Suprapubic skin (tissue), 4 donors: ENCODE measurements around the gene AQP12A. TPM values are rescaled to one million over a fixed set of nuclear protein-coding genes. Genes with fewer than 3 reads are reported as not detected.
"Not testable (repeated sequence)": the region's sequence is repeated elsewhere in the genome, so short reads cannot be mapped to it uniquely, and the experiment has no call there.

Experiments
- DNase-seq, 2 donors: peaks; one replicate each; pipeline ENCODE4 v3.0.0-alpha.2; 2019; ENCODE audit warnings: low spot score in 2 of 2
- H3K27ac ChIP-seq: fragments of 200-600 bp; sonication (generic); one replicate; pipeline ENCODE4 v1.5.1; 2019
- H3K27me3 ChIP-seq: fragments of 200-600 bp; sonication (generic); one replicate; pipeline ENCODE4 v1.5.1; 2019
- H3K36me3 ChIP-seq: fragments of 200-600 bp; sonication (generic); one replicate; pipeline ENCODE4 v1.5.1; 2019
- H3K4me1 ChIP-seq: fragments of 200-600 bp; sonication (generic); one replicate; pipeline ENCODE4 v1.5.1; 2019
- H3K4me3 ChIP-seq: fragments of 200-600 bp; sonication (generic); one replicate; pipeline ENCODE4 v1.5.1; 2019; ENCODE audit warnings: mild to moderate bottlenecking
- H3K9me3 ChIP-seq: fragments of 200-600 bp; sonication (generic); one replicate; pipeline ENCODE4 v1.5.1; 2019
- CTCF ChIP-seq, 2 donors: fragments of 200-600 bp in 1 of 2; fragments of 450-650 bp in 1 of 2; sonication (generic) in 1 of 2; IDR thresholded peaks; one replicate each; pipeline ENCODE4 v1.5.1; 2016 to 2019; ENCODE audit warnings: antibody characterized with exemption in 2 of 2, mild to moderate bottlenecking in 1 of 2, moderate library complexity in 1 of 2
- EP300 ChIP-seq: sonication (generic); formaldehyde crosslinking; IDR thresholded peaks from one replicate; pipeline ENCODE4 v1.6.1; 2017; ENCODE audit warnings: antibody characterized with exemption
- POLR2A ChIP-seq, 2 donors: fragments of 450-650 bp; IDR thresholded peaks; one replicate each; pipeline ENCODE4 v1.6.1; 2017; ENCODE audit warnings: antibody characterized with exemption in 2 of 2, mild to moderate bottlenecking in 2 of 2, moderate library complexity in 2 of 2
- POLR2AphosphoS5 ChIP-seq, 3 donors: sonication (generic); formaldehyde crosslinking; IDR thresholded peaks; one replicate each; pipeline ENCODE4 v1.6.1; 2017; ENCODE audit warnings: antibody characterized with exemption in 3 of 3
- WGBS: methylation state at CpG from one replicate; pipeline ENCODE4 v1.1.5; 2018; 5-methylcytosine and 5-hydroxymethylcytosine counted together
- total RNA-seq, 4 donors: library from RNA; depleted of rRNA; stranded (reverse); fragments of >200 nt; gene quantifications; one replicate each; pipeline ENCODE4 v1.1.0, GENCODE V29; 2016

The AQP12A gene
- total RNA-seq, 4 donors from 2014 or later: not detected

- peaks cover 88% of the 10 kb centered on the region for H3K27me3 ChIP-seq
- DNase-seq: no peak
- no peak overlapping the region for H3K4me3 ChIP-seq
- no peak overlapping the region for H3K27ac ChIP-seq
- WGBS: 48% methylated on average over 7 of the region's 7 CpGs
- no peaks in the 10 kb centered on the region for H3K4me1 ChIP-seq
- H3K36me3 ChIP-seq: no peaks in the 10 kb centered on the region
- no peak for TF ChIP-seq POLR2AphosphoS5 (IDR thresholded peaks at IDR 0.05)
- no peak for TF ChIP-seq CTCF (IDR thresholded peaks at IDR 0.05)
- no peak for TF ChIP-seq POLR2A (IDR thresholded peaks at IDR 0.05)
- TF ChIP-seq EP300: no peak
- H3K9me3 ChIP-seq: no peaks in the 10 kb centered on the region
Observed at GRCh38 chr2:240649331-240649730, 42.3 kb upstream of the AQP12A start.

- Histone ChIP-seq H3K27me3 (peaks cover 87% of the 10 kb centered on the region), H3K36me3 (no peaks in the 10 kb centered on the region), H3K4me1 (no peaks in the 10 kb centered on the region), H3K9me3 (no peaks in the 10 kb centered on the region), H3K4me3 (no peak overlapping the region), H3K27ac (no peak overlapping the region)
- WGBS: 86% methylated on average over 12 of the region's 13 CpGs
- no peak for TF ChIP-seq POLR2AphosphoS5 (IDR thresholded peaks at IDR 0.05)
- TF ChIP-seq EP300: no peak
- no peak for TF ChIP-seq CTCF (IDR thresholded peaks at IDR 0.05)
- no peak for TF ChIP-seq POLR2A (IDR thresholded peaks at IDR 0.05)
- DNase-seq: no peak
Observed at GRCh38 chr2:240650254-240650965, 41.3 kb upstream of the AQP12A start.

- Histone ChIP-seq H3K4me1 (no peaks in the 10 kb centered on the region), H3K27ac (no peak overlapping the region), H3K4me3 (no peak overlapping the region), H3K9me3 (no peaks in the 10 kb centered on the region), H3K36me3 (no peaks in the 10 kb centered on the region), H3K27me3 (peaks cover 88% of the 10 kb centered on the region)
- TF ChIP-seq POLR2A (IDR thresholded peaks at IDR 0.05) (no peak), EP300 (no peak), CTCF (IDR thresholded peaks at IDR 0.05) (no peak), POLR2AphosphoS5 (IDR thresholded peaks at IDR 0.05) (no peak)
- no peak for DNase-seq
- WGBS: 75% methylated on average over 3 of the region's 3 CpGs
Observed at GRCh38 chr2:240651185-240651584, 40.5 kb upstream of the AQP12A start.

GRCh38 chr2:240655931-240656886, 35.5 kb upstream of the AQP12A start:
- whole genome bisulfite sequencing: 62% methylated on average over 10 of the region's 10 CpGs
- H3K36me3 ChIP-seq: no peaks in the 10 kb centered on the region
- TF ChIP-seq POLR2AphosphoS5 (IDR thresholded peaks at IDR 0.05): no peak
- no peak for TF ChIP-seq CTCF (IDR thresholded peaks at IDR 0.05)
- no peak for TF ChIP-seq EP300
- TF ChIP-seq POLR2A (IDR thresholded peaks at IDR 0.05): no peak
- H3K4me1 ChIP-seq: no peaks in the 10 kb centered on the region
- no peaks in the 10 kb centered on the region for H3K9me3 ChIP-seq
- no peak overlapping the region for H3K27ac ChIP-seq
- no peak overlapping the region for H3K4me3 ChIP-seq
- no peak for DNase-seq
- H3K27me3 ChIP-seq: peaks cover 59% of the 10 kb centered on the region

- not testable (repeated sequence) for H3K4me3 ChIP-seq, H3K27ac ChIP-seq, H3K9me3 ChIP-seq, H3K36me3 ChIP-seq, H3K4me1 ChIP-seq, DNase-seq
- H3K27me3 ChIP-seq: peaks cover 54% of the 10 kb centered on the region
- 95% methylated on average over 7 of the region's 7 CpGs for WGBS
Observed at GRCh38 chr2:240659883-240660282, 31.8 kb upstream of the AQP12A start.
